Measurements from ENCODE around the gene EEFSEC.

DNA sequence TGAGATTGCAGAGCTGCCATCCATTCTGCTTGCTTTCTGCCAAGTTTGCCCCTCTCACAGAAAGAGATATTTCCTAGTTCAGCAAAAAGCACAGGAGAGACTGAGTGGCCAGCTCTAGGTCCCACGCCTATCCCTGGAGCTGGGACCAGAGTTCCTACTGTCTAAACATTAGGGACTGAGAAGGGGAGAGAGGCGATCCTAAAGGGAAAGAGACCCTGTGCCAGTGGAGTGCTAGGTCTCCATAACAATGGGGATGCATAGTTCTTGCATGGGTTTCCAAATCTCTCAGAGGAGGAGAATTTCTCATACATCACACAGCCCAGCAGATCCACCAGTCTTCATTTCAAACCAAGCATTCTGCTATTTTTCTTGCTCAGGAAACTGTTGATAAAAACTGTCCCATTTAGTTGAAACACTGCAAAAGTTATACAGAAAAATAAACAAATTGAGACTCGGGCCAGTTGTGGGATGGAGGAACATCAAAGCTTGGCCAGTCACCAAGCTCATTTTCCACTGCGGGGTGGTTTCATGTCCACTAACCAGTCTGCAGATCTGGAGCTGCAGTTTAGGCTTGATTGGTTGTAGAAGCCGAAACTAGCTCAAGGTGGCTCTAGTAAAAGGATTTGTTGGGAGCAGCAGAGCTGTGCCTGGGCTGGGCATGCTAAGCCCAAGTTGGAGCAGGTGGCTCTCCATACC is 62.7 kb downstream of the EEFSEC start:
- TF ChIP-seq, protein P1, sequence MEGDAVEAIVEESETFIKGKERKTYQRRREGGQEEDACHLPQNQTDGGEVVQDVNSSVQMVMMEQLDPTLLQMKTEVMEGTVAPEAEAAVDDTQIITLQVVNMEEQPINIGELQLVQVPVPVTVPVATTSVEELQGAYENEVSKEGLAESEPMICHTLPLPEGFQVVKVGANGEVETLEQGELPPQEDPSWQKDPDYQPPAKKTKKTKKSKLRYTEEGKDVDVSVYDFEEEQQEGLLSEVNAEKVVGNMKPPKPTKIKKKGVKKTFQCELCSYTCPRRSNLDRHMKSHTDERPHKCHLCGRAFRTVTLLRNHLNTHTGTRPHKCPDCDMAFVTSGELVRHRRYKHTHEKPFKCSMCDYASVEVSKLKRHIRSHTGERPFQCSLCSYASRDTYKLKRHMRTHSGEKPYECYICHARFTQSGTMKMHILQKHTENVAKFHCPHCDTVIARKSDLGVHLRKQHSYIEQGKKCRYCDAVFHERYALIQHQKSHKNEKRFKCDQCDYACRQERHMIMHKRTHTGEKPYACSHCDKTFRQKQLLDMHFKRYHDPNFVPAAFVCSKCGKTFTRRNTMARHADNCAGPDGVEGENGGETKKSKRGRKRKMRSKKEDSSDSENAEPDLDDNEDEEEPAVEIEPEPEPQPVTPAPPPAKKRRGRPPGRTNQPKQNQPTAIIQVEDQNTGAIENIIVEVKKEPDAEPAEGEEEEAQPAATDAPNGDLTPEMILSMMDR (IDR thresholded peaks at IDR 0.05 in 8 of 11, conservative IDR thresholded peaks at IDR 0.05 in 3 of 11), result no peak
- TF ChIP-seq POLR2A (IDR thresholded peaks at IDR 0.05), result no peak
